GM18520 (cell line): ENCODE data around the gene NRIP1.
"Not testable (repeated sequence)": the region's sequence is repeated elsewhere in the genome, so short reads cannot be mapped to it uniquely, and the experiment has no call there.

Experiments used
- ATAC-seq: cut with Tn5 transposase; IDR thresholded peaks from one replicate; pipeline ENCODE4 v1.9.1; 2021; ENCODE audit not compliant: unreplicated experiment

The NRIP1 gene

DNA sequence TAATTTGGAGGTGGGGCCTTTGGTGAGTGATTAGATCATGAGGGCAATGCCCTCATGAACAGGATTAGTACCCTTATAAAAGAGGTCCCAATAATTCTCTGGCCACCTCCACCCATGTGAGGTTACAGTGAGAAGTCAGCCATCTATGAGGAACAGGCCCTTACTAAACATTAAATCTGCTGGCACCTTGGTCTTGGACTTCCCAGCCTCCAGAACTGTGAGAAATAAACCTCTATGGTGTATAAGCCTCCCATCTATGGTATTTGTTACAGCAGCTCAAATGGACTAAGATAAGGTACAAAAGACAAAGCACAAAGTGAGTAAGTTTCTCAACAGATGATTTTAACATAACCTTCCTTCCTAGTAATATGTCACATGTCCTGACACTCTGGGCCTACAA lies 22.3 kb downstream of the NRIP1 start:
- no peak for ATAC-seq

DNA sequence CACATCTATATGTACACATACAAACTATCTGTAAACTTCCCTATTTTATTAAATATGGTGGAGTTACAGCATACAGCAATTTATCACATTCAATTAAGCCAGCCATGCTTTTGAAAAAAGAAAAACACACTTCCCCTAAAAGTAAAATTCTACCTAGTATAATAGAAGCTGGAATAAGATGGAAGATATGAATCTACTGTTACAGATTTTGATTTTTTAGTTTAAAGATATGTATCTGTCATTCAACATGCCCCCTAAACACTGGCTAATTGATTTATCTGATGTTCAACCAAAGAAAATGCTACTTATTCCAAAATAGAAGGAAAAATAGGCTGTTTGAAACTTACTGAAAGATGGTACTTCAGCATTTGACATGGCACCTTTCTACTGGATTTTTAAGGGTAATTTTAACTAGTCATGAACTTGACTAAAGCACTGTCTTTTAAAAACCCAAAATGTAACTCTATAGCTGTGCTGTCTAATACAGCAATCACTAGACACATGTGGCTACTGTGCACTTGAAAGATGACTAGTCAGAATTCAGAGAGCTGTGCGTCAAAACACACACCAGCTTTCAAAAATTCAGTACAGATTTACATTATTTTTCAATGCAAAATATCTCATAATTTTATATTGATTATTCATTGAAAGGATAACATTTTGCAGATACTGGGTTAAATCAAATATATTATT lies 25.0 kb downstream of the NRIP1 start:
- no peak for ATAC-seq

- no peak for ATAC-seq
Measured at GRCh38 chr21:15037900-15038293, 26.9 kb downstream of the NRIP1 start.

GRCh38 chr21:15037095-15037899 lies 27.5 kb downstream of the NRIP1 start:
- ATAC-seq = no peak

- no peak for ATAC-seq
Measured at GRCh38 chr21:15036189-15036588, 28.6 kb downstream of the NRIP1 start.

GRCh38 chr21:15034126-15034853 lies 30.5 kb downstream of the NRIP1 start:
- ATAC-seq = no peak

DNA sequence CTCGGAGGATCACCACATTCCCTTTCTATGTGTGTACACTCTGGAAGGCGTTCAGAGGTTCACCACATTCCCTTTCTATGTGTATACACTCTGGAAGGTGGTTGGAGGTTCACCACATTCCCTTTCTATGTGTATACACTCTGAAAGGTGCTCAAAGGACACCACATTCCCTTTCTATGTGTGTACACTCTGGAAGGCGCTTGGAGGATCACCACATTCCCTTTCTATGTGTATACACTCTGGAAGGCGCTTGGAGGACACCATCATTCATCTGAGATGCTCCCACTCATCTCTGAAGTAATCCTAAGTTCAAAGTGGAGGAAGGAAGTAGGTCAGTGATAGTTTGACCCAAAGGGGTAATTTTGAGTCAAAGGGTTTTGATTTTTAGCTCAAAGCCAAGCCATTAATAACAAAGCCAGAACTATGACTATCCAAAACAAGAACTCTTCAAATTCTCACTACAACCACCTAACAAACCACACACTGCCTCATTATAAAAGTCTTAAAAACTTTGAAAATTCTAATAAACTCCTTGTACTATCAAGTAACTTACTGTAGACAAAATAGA lies 32.9 kb downstream of the NRIP1 start:
- ATAC-seq = no peak

DNA sequence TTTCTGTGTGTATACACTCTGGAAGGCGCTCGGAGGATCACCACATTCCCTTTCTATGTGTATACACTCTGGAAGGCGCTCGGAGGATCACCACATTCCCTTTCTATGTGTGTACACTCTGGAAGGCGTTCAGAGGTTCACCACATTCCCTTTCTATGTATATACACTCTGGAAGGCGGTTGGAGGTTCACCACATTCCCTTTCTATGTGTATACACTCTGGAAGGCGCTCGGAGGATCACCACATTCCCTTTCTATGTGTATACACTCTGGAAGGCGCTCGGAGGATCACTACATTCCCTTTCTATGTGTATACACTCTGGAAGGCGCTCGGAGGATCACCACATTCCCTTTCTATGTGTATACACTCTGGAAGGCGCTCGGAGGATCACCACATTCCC lies 33.4 kb downstream of the NRIP1 start:
- not testable (repeated sequence) for ATAC-seq

DNA sequence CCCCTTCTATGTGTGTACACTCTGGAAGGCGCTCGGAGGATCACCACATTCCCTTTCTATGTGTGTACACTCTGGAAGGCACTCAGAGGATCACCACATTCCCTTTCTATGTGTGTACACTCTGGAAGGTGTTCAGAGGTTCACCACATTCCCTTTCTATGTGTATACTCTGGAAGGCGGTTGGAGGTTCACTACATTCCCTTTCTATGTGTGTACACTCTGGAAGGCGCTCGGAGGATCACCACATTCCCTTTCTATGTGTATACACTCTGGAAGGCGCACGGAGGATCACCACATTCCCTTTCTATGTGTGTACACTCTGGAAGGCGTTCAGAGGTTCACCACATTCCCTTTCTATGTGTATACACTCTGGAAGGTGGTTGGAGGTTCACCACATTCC lies 33.9 kb downstream of the NRIP1 start:
- ATAC-seq = not testable (repeated sequence)

DNA sequence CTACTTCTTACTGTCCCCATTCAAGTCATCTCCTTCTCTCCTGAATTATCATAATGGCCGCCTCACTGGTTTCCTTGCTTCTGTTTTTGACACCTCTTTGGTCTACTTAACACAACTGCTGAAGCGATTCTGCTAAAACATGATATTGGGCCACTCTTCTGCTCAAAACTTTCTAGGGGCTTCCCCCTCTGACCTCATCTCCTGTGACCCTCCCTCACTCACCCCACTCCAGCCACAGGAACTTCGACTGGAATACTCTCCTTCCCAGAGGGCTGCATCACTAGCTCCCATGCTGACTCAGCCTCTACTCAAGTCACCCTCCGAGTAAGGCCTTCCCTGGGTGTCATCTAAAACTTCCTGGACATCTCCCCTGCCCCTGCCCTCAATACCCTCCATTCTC lies 35.7 kb downstream of the NRIP1 start:
- no peak for ATAC-seq

DNA sequence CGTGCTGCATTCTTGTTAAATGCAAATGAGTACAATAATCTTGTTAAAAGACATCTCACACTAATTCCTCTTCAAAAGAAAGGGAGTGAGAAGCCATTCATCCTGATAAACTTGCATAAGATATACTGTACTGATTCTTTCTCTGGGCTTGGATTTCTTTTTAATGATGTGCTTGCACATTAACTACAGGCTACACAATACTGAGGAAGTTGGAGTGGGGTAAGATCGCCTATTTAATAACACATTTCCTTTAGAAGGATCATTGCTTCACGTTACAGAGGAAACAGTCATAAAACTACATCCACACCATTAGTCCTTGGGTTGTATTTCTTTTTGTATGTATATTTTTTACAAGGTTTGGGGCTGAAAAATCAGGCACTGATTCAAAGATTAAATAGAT lies 36.6 kb downstream of the NRIP1 start:
- no peak for ATAC-seq

GRCh38 chr21:15027056-15027455 lies 37.7 kb downstream of the NRIP1 start:
- no peak for ATAC-seq

- ATAC-seq = no peak
Measured at GRCh38 chr21:15026370-15026769, 38.4 kb downstream of the NRIP1 start.

DNA sequence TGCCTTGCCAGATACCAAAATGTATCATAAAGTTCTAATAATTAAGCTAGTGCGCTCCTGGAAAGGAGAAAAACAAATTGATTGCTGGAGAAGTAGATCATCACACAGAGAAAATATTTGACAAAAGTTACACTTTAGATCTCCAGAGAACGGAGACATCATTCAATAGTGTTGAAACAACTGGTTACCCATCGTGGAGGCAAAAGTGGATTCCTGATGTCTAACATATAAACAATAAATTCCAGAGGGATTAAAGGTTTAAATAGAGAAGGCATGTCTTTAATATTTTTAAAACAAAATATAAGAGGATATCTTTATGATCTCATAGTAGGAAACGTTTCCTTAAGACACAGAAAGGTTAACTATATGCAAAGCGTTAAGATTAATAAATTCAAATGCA lies 41.0 kb downstream of the NRIP1 start:
- no peak for ATAC-seq

DNA sequence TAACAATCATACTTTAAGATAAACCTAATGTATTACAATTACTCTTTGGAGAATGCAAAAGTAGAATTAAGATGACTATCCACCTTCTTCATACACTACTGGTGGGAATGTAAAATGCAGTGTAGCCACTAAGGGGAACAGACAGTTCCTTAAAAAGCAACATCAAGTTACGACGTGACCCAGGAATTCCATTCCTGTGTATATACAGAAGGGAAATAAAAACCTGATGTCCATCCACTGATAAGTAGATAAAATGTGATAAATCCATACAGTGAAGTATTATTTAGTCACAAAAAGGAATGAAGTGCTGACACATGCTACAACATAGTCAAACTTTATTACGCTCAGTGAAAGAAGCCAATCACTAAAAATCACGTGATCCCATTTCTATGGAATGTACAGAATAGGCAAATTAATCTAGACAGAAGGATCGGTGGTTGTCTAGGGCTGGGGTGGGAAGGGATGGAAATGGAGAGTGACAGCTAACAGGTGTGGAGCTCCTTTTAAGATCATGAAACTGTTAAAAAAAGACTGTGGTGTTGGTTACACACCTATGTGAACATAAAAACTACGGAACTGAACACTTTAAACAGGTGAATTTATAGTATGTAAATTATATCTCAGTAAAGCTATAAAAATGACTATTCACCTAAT lies 42.1 kb downstream of the NRIP1 start:
- no peak for ATAC-seq

- no peak for ATAC-seq
Measured at GRCh38 chr21:15020797-15021196, 44.0 kb downstream of the NRIP1 start.

- ATAC-seq = no peak
Measured at GRCh38 chr21:15018382-15018781, 46.4 kb downstream of the NRIP1 start.

- ATAC-seq = no peak
Measured at GRCh38 chr21:15015622-15016471, 49.0 kb downstream of the NRIP1 start.

DNA sequence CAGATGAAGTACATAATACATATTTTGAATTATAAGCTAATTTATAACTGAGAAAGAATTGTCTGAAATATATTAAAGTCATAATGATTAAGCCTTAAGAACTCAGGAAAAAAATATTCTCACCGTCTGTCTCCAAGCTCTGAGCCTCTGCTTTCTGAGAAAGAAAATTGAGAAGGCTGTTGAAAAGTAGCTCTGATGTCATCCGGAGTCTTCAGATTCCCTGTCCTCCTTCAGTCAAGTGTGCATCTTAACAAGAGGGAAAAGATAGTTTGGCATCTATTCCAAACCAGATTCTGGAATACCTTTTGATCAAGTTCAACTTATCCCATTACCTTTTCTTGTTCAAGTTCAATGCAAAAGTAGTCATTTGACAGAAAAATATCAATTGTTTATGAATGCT lies 50.6 kb downstream of the NRIP1 start:
- no peak for ATAC-seq

GRCh38 chr21:15011967-15012366 lies 52.8 kb downstream of the NRIP1 start:
- ATAC-seq = no peak
